ENCODE data around the gene RPH3AL. TPM values are rescaled to one million over a fixed set of nuclear protein-coding genes. Genes with fewer than 3 reads are reported as not detected.

The RPH3AL gene
- total RNA-seq, 2 experiments from 2014 or later, result 0.80 to 1.6 TPM

GRCh38 chr17:305090-305976 lies 47.3 kb downstream of the RPH3AL start:
- ChIA-PET CTCF (no interaction called here), POLR2A (no interaction called here)

GRCh38 chr17:304461-304860 lies 48.1 kb downstream of the RPH3AL start:
- ChIA-PET POLR2A (no interaction called here), CTCF (no interaction called here)

GRCh38 chr17:303168-303567 lies 49.4 kb downstream of the RPH3AL start:
- ChIA-PET CTCF (no interaction called here), POLR2A (no interaction called here)

GRCh38 chr17:302300-302698 lies 50.3 kb downstream of the RPH3AL start:
- ChIA-PET POLR2A (no interaction called here), CTCF (no interaction called here)

- ChIA-PET POLR2A (no interaction called here), CTCF (no interaction called here)
Measured at GRCh38 chr17:301681-302299, 50.8 kb downstream of the RPH3AL start.

- CTCF ChIA-PET, result no interaction called here
- POLR2A ChIA-PET, result no interaction called here
Measured at GRCh38 chr17:300881-301280, 51.7 kb downstream of the RPH3AL start.

- ChIA-PET POLR2A (no interaction called here), CTCF (no interaction called here)
Measured at GRCh38 chr17:299546-299945, 53.1 kb downstream of the RPH3AL start.

GRCh38 chr17:298791-299450 lies 53.7 kb downstream of the RPH3AL start:
- ChIA-PET CTCF (no interaction called here), POLR2A (no interaction called here)

- ChIA-PET POLR2A (no interaction called here), CTCF (no interaction called here)
Measured at GRCh38 chr17:297758-298157, 54.8 kb downstream of the RPH3AL start.

GRCh38 chr17:296906-297690 lies 55.5 kb downstream of the RPH3AL start:
- CTCF ChIA-PET, result no interaction called here
- POLR2A ChIA-PET, result no interaction called here

- ChIA-PET CTCF (no interaction called here), POLR2A (no interaction called here)
Measured at GRCh38 chr17:296379-296778, 56.2 kb downstream of the RPH3AL start.

GRCh38 chr17:292531-293382 lies 59.9 kb downstream of the RPH3AL start:
- ChIA-PET CTCF (no interaction called here), POLR2A (no interaction called here)

- ChIA-PET POLR2A (no interaction called here), CTCF (no interaction called here)
Measured at GRCh38 chr17:292016-292415, 60.6 kb downstream of the RPH3AL start.

- POLR2A ChIA-PET, result interaction anchor here (0.7 kb wide), 1 partner anchor 96 kb away, joined by 4 read pairs; no protein-coding TSS in a partner anchor
- CTCF ChIA-PET, result no interaction called here
Measured at GRCh38 chr17:291587-291986, 61.0 kb downstream of the RPH3AL start.

- POLR2A ChIA-PET, result no interaction called here
- CTCF ChIA-PET, result no interaction called here
Measured at GRCh38 chr17:290626-291025, 62.0 kb downstream of the RPH3AL start.

- ChIA-PET CTCF (no interaction called here), POLR2A (no interaction called here)
Measured at GRCh38 chr17:290121-290521, 62.5 kb downstream of the RPH3AL start.

GRCh38 chr17:289409-289808 lies 63.2 kb downstream of the RPH3AL start:
- POLR2A ChIA-PET, result no interaction called here
- CTCF ChIA-PET, result no interaction called here

- CTCF ChIA-PET, result no interaction called here
- POLR2A ChIA-PET, result no interaction called here
Measured at GRCh38 chr17:288802-289356, 63.7 kb downstream of the RPH3AL start.

GRCh38 chr17:286571-286970 lies 66.0 kb downstream of the RPH3AL start:
- POLR2A ChIA-PET, result no interaction called here
- CTCF ChIA-PET, result no interaction called here

Data from activated CD8-positive, alpha-beta memory T cell treated with anti-CD3 and anti-CD28 coated beads for 36 hours (primary cell).